Fibroblast of villous mesenchyme (primary cell): ENCODE data around the gene TYRO3. TPM values are rescaled to one million over a fixed set of nuclear protein-coding genes. Genes with fewer than 3 reads are reported as not detected.

Source experiments
- DNase-seq: peaks from one replicate; pipeline ENCODE4 v3.0.0-alpha.2; 2010; ENCODE audit warnings: low read depth
- H3K4me3 ChIP-seq: 2 replicates; pipeline ENCODE4 v1.5.1; 2011; ENCODE audit warnings: low read depth, mild to moderate bottlenecking, low read length
- total RNA-seq: library from RNA; depleted of rRNA; stranded (reverse); fragments of >200 nt; gene quantifications from 2 replicates; pipeline ENCODE4 v1.2.3, GENCODE V29; 2012
- TF ChIP-seq, protein P1 (sequence below): IDR thresholded peaks from 2 replicates; pipeline ENCODE4 v1.5.1; 2012; ENCODE audit warnings: low read depth, mild to moderate bottlenecking, low read length; ENCODE audit not compliant: insufficient read depth

The TYRO3 gene
- total RNA-seq, 1 donor = 13.8 TPM

- no peak overlapping the region for H3K4me3 ChIP-seq
- TF ChIP-seq, protein P1, sequence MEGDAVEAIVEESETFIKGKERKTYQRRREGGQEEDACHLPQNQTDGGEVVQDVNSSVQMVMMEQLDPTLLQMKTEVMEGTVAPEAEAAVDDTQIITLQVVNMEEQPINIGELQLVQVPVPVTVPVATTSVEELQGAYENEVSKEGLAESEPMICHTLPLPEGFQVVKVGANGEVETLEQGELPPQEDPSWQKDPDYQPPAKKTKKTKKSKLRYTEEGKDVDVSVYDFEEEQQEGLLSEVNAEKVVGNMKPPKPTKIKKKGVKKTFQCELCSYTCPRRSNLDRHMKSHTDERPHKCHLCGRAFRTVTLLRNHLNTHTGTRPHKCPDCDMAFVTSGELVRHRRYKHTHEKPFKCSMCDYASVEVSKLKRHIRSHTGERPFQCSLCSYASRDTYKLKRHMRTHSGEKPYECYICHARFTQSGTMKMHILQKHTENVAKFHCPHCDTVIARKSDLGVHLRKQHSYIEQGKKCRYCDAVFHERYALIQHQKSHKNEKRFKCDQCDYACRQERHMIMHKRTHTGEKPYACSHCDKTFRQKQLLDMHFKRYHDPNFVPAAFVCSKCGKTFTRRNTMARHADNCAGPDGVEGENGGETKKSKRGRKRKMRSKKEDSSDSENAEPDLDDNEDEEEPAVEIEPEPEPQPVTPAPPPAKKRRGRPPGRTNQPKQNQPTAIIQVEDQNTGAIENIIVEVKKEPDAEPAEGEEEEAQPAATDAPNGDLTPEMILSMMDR = no peak
- no peak for DNase-seq
These were observed 12.9 kb downstream of the TYRO3 start for GRCh38 chr15:41571948-41572347.

- H3K4me3 ChIP-seq = no peak overlapping the region
- DNase-seq = no peak
- TF ChIP-seq, protein P1 = no peak
These were observed 13.9 kb downstream of the TYRO3 start for GRCh38 chr15:41572866-41573265.

- no peak for DNase-seq
- no peak overlapping the region for H3K4me3 ChIP-seq
- TF ChIP-seq, protein P1 = no peak
These were observed 14.4 kb downstream of the TYRO3 start for GRCh38 chr15:41573396-41573795.

- no peak for DNase-seq
These were observed 15.1 kb downstream of the TYRO3 start for GRCh38 chr15:41574158-41574557.

GRCh38 chr15:41575282-41575681 lies 16.3 kb downstream of the TYRO3 start:
- no peak overlapping the region for H3K4me3 ChIP-seq
- DNase-seq = no peak
- TF ChIP-seq, protein P1 = no peak

More at GRCh38 chr15:41574158-41574557, 15.1 kb downstream of the TYRO3 start:
- no peak overlapping the region for H3K4me3 ChIP-seq
- TF ChIP-seq, protein P1 = no peak

GRCh38 chr15:41577863-41578735 lies 19.1 kb downstream of the TYRO3 start:
- H3K4me3 ChIP-seq = no peak overlapping the region
- DNase-seq = no peak
- TF ChIP-seq, protein P1 = no peak
